Keratinocyte (primary cell): ENCODE measurements around the gene NSDHL.

Experiments used
- EZH2 ChIP-seq: IDR thresholded peaks from one replicate; pipeline ENCODE4 v1.6.1; 2012; ENCODE audit warnings: inconsistent platforms, mild to moderate bottlenecking, low read length, moderate library complexity
- TF ChIP-seq, protein P1 (sequence below), 3 experiments: IDR thresholded peaks in 1 of 3; conservative IDR thresholded peaks in 1 of 3; optimal IDR thresholded peaks in 1 of 3; 2 replicates in 2 of 3; 3 replicates in 1 of 3; pipeline versions ENCODE3 to v1.5.1; 2011; ENCODE audit warnings: low read length in 3 of 3, mild to moderate bottlenecking in 3 of 3, moderate library complexity in 2 of 3, control low read depth in 1 of 3, inconsistent platforms in 1 of 3; ENCODE audit not compliant: insufficient read depth in 2 of 3; ENCODE audit errors: extremely low read depth in 1 of 3

DNA sequence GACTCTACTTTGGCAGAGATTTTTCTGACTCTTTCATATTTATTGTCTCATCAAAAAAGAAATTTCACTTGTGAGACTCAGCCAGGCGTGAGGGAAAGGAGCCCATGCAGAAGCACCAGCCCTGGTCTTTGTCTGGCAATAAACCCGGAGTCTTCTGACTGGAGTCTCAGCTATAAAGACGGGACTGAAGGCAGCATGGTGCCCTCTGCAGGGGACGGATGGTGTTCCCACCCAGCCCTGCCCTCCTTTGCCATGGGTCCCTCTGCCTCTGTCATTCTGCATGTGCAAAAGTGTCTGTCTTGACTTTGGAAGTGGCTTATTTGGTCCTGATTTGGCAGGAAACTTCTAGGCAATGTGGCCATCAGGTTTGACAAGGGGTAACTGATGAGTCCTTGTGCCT lies 81.2 kb downstream of the NSDHL start:
- TF ChIP-seq, protein P1, sequence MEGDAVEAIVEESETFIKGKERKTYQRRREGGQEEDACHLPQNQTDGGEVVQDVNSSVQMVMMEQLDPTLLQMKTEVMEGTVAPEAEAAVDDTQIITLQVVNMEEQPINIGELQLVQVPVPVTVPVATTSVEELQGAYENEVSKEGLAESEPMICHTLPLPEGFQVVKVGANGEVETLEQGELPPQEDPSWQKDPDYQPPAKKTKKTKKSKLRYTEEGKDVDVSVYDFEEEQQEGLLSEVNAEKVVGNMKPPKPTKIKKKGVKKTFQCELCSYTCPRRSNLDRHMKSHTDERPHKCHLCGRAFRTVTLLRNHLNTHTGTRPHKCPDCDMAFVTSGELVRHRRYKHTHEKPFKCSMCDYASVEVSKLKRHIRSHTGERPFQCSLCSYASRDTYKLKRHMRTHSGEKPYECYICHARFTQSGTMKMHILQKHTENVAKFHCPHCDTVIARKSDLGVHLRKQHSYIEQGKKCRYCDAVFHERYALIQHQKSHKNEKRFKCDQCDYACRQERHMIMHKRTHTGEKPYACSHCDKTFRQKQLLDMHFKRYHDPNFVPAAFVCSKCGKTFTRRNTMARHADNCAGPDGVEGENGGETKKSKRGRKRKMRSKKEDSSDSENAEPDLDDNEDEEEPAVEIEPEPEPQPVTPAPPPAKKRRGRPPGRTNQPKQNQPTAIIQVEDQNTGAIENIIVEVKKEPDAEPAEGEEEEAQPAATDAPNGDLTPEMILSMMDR (optimal IDR thresholded peaks at IDR 0.05 in 1 of 3, IDR thresholded peaks at IDR 0.05 in 1 of 3, conservative IDR thresholded peaks at IDR 0.05 in 1 of 3; ENCODE audit: extremely low read depth in 1 of 3, insufficient read depth in 2 of 3, low read length in 3 of 3), result no peak
- no peak for TF ChIP-seq EZH2
